ENCODE measurements around the gene UHRF1. TPM values are rescaled to one million over a fixed set of nuclear protein-coding genes. Genes with fewer than 3 reads are reported as not detected.

Gene UHRF1
- total and polyA plus RNA-seq, 2 of the 13 experiments (the other 11 are each of a cell fraction or from before 2014, with no cell fraction given) = 6.8 to 78.4 TPM

GRCh38 chr19:4986471-4986891 lies 77.2 kb downstream of the UHRF1 start (continued):
- TF ChIP-seq CSRNP1 (CRISPR knock-in tag; IDR thresholded peaks at IDR 0.05) = no peak
- no peak for TF ChIP-seq ZNF615 (CRISPR knock-in tag; IDR thresholded peaks at IDR 0.05; ENCODE audit: borderline replicate concordance)
- TF ChIP-seq ELF4 (CRISPR knock-in tag; IDR thresholded peaks at IDR 0.05; ENCODE audit: borderline replicate concordance) = no peak
- TF ChIP-seq YY1 (IDR thresholded peaks at IDR 0.05; ENCODE audit: insufficient read depth, insufficient replicate concordance, low read depth, low read length) = no peak
- TF ChIP-seq ARNT2 (CRISPR knock-in tag; IDR thresholded peaks at IDR 0.05; ENCODE audit: low read depth) = no peak
- TF ChIP-seq KDM1A (CRISPR knock-in tag; IDR thresholded peaks at IDR 0.05) = no peak
- TF ChIP-seq NCOA1 (CRISPR knock-in tag; IDR thresholded peaks at IDR 0.05) = no peak
- no peak for TF ChIP-seq SCMH1 (CRISPR knock-in tag; IDR thresholded peaks at IDR 0.05; ENCODE audit: borderline replicate concordance)
- TF ChIP-seq ZNF576 (CRISPR knock-in tag; IDR thresholded peaks at IDR 0.05) = no peak

GRCh38 chr19:4987256-4987655 lies 78.0 kb downstream of the UHRF1 start:
- no peak for DNase-seq (ENCODE audit: low spot score)

More at GRCh38 chr19:4987256-4987655, 78.0 kb downstream of the UHRF1 start:
- H3K27ac ChIP-seq (ENCODE audit: extremely low read length, insufficient read depth, low read length) = no peak overlapping the region
- ChIA-PET POLR2A (no interaction called here), CTCF (ENCODE audit: low intra/inter-chr PET ratio, low total read pairs) (no interaction called here)
- 88% methylated on average over 11 of the region's 11 CpGs for WGBS (ENCODE audit: low lambda C conversion rate)
- H3K27me3 ChIP-seq (ENCODE audit: control insufficient read depth in 1 of 2, insufficient read depth in 2 of 2, low read length in 2 of 2) = no peaks in the 10 kb centered on the region
- no peak overlapping the region for H3K4me3 ChIP-seq (replicated peaks in 1 of 3; ENCODE audit: insufficient read depth in 1 of 3, low read depth in 2 of 3, low read length in 3 of 3)
- intact Hi-C loops (cut with micrococcal nuclease; ENCODE audit: unreplicated experiment) = no loop called here
- peaks cover 2 to 6% of the 10 kb centered on the region in 2 experiments; a peak in 3 of 5 replicates for H3K36me3 ChIP-seq (replicated peaks in 1 of 2; ENCODE audit: control insufficient read depth in 1 of 2, insufficient read depth in 2 of 2, low read length in 2 of 2)
- ATAC-seq (no peak), FAIRE-seq (no peak)
- no peak for TF ChIP-seq ZBTB49 (CRISPR knock-in tag; IDR thresholded peaks at IDR 0.05; ENCODE audit: borderline replicate concordance)
- TF ChIP-seq ZNF7 (CRISPR knock-in tag; IDR thresholded peaks at IDR 0.05) = no peak
- peaks cover 12% of the 10 kb centered on the region for H3K4me1 ChIP-seq (ENCODE audit: insufficient read depth, low read length)
- H4K20me1 ChIP-seq (ENCODE audit: insufficient read depth, low read length) = peaks cover 55% of the 10 kb centered on the region
- in situ Hi-C loops (cut with HindIII; ENCODE audit: extremely low pct_ligation_motif_present, low pct_unique_long_range_greater_than_20kb) = no loop called here
- no TSS peak for BruUV-seq (replicated peaks)
- H3K4me2 ChIP-seq (ENCODE audit: low read depth, low read length) = no peak overlapping the region
- no peak overlapping the region for H2AFZ ChIP-seq (ENCODE audit: low read length)
- H3K9me3 ChIP-seq (ENCODE audit: low read length) = no peaks in the 10 kb centered on the region
- peaks cover 60% of the 10 kb centered on the region for H3K79me2 ChIP-seq (ENCODE audit: insufficient read depth, low read length)
- no peak overlapping the region for H3K9ac ChIP-seq (ENCODE audit: insufficient read depth, low read depth, low read length)
